Activated naive CD4-positive, alpha-beta T cell treated with Interleukin-2 at 50 U/mL for 16 hours (primary cell): Measurements from ENCODE around the gene BUD13.
"Not testable (repeated sequence)": the region's sequence is repeated elsewhere in the genome, so short reads cannot be mapped to it uniquely, and the experiment has no call there.

ENCODE experiments used
- DNase-seq: peaks from one replicate; pipeline ENCODE4 v3.0.0-alpha.2; 2020

BUD13 gene

GRCh38 chr11:116772443-116773202 is at the start of gene BUD13:
TSS of gene BUD13 (minus strand) at chr11:116772987. CDS start at chr11:116772964, 23 bp downstream.
- DNase-seq, result peak; percentile 95

GRCh38 chr11:116822575-116822974 is 49.8 kb upstream of the BUD13 start:
- DNase-seq, result no peak

- DNase-seq, result no peak
These were observed 48.5 kb upstream of the BUD13 start for GRCh38 chr11:116821050-116821918.

- DNase-seq, result no peak
These were observed 46.3 kb upstream of the BUD13 start for GRCh38 chr11:116819049-116819448.

GRCh38 chr11:116814502-116814901 is 41.7 kb upstream of the BUD13 start:
- no peak for DNase-seq

- DNase-seq, result no peak
These were observed 41.1 kb upstream of the BUD13 start for GRCh38 chr11:116813781-116814471.

GRCh38 chr11:116813170-116813569 is 40.4 kb upstream of the BUD13 start:
- DNase-seq, result no peak

GRCh38 chr11:116812109-116812508 is 39.3 kb upstream of the BUD13 start:
- no peak for DNase-seq

GRCh38 chr11:116811194-116811593 is 38.4 kb upstream of the BUD13 start:
- no peak for DNase-seq

- no peak for DNase-seq
These were observed 35.7 kb upstream of the BUD13 start for GRCh38 chr11:116808262-116809175.

GRCh38 chr11:116807601-116808261 is 34.9 kb upstream of the BUD13 start:
- DNase-seq, result no peak

GRCh38 chr11:116804001-116804400 is 31.2 kb upstream of the BUD13 start:
- DNase-seq, result no peak

- DNase-seq, result not testable (repeated sequence)
These were observed 28.9 kb upstream of the BUD13 start for GRCh38 chr11:116801662-116802061.

- DNase-seq, result no peak
These were observed 27.8 kb upstream of the BUD13 start for GRCh38 chr11:116800610-116801009.

GRCh38 chr11:116798368-116798767 is 25.6 kb upstream of the BUD13 start:
- DNase-seq, result no peak

- no peak for DNase-seq
These were observed 25.0 kb upstream of the BUD13 start for GRCh38 chr11:116797816-116798215.

GRCh38 chr11:116796548-116796947 is 23.8 kb upstream of the BUD13 start:
- DNase-seq, result no peak

GRCh38 chr11:116794851-116795250 is 22.1 kb upstream of the BUD13 start:
- DNase-seq, result no peak

GRCh38 chr11:116793772-116794097 is 20.9 kb upstream of the BUD13 start:
- no peak for DNase-seq

GRCh38 chr11:116792869-116793771 is 20.3 kb upstream of the BUD13 start:
- no peak for DNase-seq
